GM20000 (cell line): ENCODE data around the gene SECTM1.

Experiments
- DNase-seq: peaks from one replicate; pipeline ENCODE4 v3.0.0; 2012; ENCODE audit warnings: low spot score
- CTCF ChIP-seq: IDR thresholded peaks from 2 replicates; pipeline ENCODE4 v1.5.1; 2012; ENCODE audit warnings: mild to moderate bottlenecking, control low read depth; ENCODE audit errors: extremely low read depth, missing control alignments

The SECTM1 gene

GRCh38 chr17:82319619-82320062, 13.9 kb downstream of the SECTM1 start:
- no peak for TF ChIP-seq CTCF
- DNase-seq = no peak

- TF ChIP-seq CTCF = no peak
- DNase-seq = no peak
These were observed 14.6 kb downstream of the SECTM1 start for GRCh38 chr17:82318772-82319606.

- DNase-seq = no peak
- no peak for TF ChIP-seq CTCF
These were observed 15.4 kb downstream of the SECTM1 start for GRCh38 chr17:82318169-82318498.

- DNase-seq = no peak
- no peak for TF ChIP-seq CTCF
These were observed 16.0 kb downstream of the SECTM1 start, which contains the start of gene CD7 for GRCh38 chr17:82317394-82318168. Gene CD7 (minus strand): TSS chr17:82317608. CDS start chr17:82317495, 113 bp downstream.

- no peak for TF ChIP-seq CTCF
These were observed 16.7 kb downstream of the SECTM1 start for GRCh38 chr17:82316651-82317393.

GRCh38 chr17:82315703-82316358, 17.7 kb downstream of the SECTM1 start:
- no peak for DNase-seq
- no peak for TF ChIP-seq CTCF

More at GRCh38 chr17:82316651-82317393, 16.7 kb downstream of the SECTM1 start:
- no peak for DNase-seq
